NT2/D1 (cell line): ENCODE results near the gene SLCO1C1.

Experiments used
- DNase-seq: peaks from one replicate; pipeline ENCODE4 v3.0.0-alpha.2; 2011; ENCODE audit warnings: low read depth, low spot score
- H3K27me3 ChIP-seq: 2 replicates; pipeline ENCODE4 v1.6.0; 2011; ENCODE audit warnings: mild to moderate bottlenecking; ENCODE audit not compliant: insufficient read length, insufficient read depth
- H3K36me3 ChIP-seq: 2 replicates; pipeline ENCODE4 v1.6.1; 2011; ENCODE audit warnings: mild to moderate bottlenecking, low read length, mixed read lengths; ENCODE audit not compliant: insufficient read depth, insufficient read length
- H3K4me1 ChIP-seq: 2 replicates; pipeline ENCODE4 v1.5.1; 2011; ENCODE audit not compliant: insufficient read depth, insufficient read length
- H3K4me3 ChIP-seq: 2 replicates; pipeline ENCODE4 v1.5.1; 2011; ENCODE audit warnings: low read depth; ENCODE audit not compliant: insufficient read length
- H3K9ac ChIP-seq: 2 replicates; pipeline ENCODE4 v1.6.0; 2011; ENCODE audit warnings: low read depth; ENCODE audit not compliant: insufficient read length
- H3K9me3 ChIP-seq: 2 replicates; pipeline ENCODE4 v1.5.1; 2011; ENCODE audit warnings: mild to moderate bottlenecking, low read length; ENCODE audit not compliant: insufficient read depth
- SUZ12 ChIP-seq: IDR thresholded peaks from 2 replicates; pipeline ENCODE4 v1.6.1; 2011; ENCODE audit not compliant: insufficient read length, insufficient read depth; ENCODE audit errors: extremely low read depth
- YY1 ChIP-seq: IDR thresholded peaks from 2 replicates; pipeline ENCODE4 v1.6.1; 2011; ENCODE audit not compliant: insufficient read length, insufficient read depth
- ZNF274 ChIP-seq: IDR thresholded peaks from 2 replicates; pipeline ENCODE4 v1.6.1; 2011; ENCODE audit warnings: mild to moderate bottlenecking, low read depth, low read length

SLCO1C1 gene

DNA sequence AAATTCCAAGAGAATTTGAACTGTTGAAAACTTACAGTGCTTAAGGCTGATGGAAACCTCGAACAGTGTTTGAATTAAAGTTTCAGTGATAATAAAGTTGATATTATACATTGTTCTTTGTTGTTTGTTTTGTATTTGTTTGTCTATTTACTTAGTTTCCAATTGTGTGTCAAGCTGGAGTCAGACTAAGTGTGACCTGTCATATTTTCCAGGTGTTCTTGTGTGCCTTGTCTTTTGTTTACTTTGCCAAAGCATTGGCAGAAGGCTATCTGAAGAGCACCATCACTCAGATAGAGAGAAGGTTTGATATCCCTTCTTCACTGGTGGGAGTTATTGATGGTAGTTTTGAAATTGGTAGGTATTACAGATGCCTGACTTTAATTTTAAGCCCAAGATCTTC is 6.0 kb downstream of the SLCO1C1 start:
- Histone ChIP-seq H3K4me1 (no peaks in the 10 kb centered on the region), H3K27me3 (no peaks in the 10 kb centered on the region), H3K4me3 (no peak overlapping the region), H3K9ac (no peak overlapping the region), H3K36me3 (no peaks in the 10 kb centered on the region), H3K9me3 (no peaks in the 10 kb centered on the region)
- DNase-seq, result no peak
- no peak for TF ChIP-seq SUZ12
- TF ChIP-seq ZNF274, result no peak
- TF ChIP-seq YY1, result no peak

DNA sequence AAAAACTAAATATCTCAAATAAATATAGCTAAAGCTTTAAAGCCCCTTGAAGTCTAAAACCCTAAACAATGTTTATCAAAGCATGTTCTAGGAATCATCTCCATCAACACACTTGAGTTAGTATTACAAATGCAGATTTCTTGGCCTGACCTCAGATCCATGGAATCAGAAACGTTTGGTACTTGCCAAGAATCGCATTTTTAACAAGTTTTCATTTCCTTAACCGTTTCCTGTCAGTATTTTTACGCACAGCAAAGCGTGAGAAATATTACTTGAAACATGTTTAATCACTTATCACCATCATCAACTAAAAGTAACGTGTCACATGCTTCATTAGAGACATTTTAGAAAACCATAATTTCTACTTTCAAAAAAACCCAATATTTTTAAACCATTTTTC is 9.7 kb downstream of the SLCO1C1 start:
- no peaks in the 10 kb centered on the region for H3K36me3 ChIP-seq
- H3K9me3 ChIP-seq, result no peaks in the 10 kb centered on the region
- H3K9ac ChIP-seq, result no peak overlapping the region
- no peaks in the 10 kb centered on the region for H3K27me3 ChIP-seq
- no peaks in the 10 kb centered on the region for H3K4me1 ChIP-seq
- DNase-seq, result no peak
- no peak overlapping the region for H3K4me3 ChIP-seq
- TF ChIP-seq YY1, result no peak
- no peak for TF ChIP-seq ZNF274
- no peak for TF ChIP-seq SUZ12

DNA sequence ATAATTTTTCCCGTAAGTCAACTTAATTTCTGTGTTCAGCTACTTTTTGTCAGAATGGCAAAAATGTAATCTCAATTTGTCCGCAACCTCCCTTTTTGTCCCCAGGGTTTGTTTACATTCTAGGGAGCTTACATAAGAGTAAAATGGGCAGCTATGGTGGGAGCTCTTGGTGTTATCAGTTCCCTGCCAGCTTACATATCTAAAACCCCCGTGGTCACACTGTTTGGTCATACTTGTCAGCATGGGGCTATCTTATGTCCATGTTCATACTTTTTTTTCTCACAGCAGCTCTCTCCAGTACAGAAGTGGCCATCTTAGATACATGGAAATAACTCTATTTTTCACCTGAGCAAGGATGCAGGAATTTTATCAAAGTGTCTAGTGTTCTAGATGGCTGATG is 16.7 kb downstream of the SLCO1C1 start:
- no peaks in the 10 kb centered on the region for H3K9me3 ChIP-seq
- H3K4me1 ChIP-seq, result no peaks in the 10 kb centered on the region
- H3K9ac ChIP-seq, result no peak overlapping the region
- no peak overlapping the region for H3K4me3 ChIP-seq
- H3K27me3 ChIP-seq, result no peaks in the 10 kb centered on the region
- no peak for DNase-seq
- no peak for TF ChIP-seq SUZ12
- no peaks in the 10 kb centered on the region for H3K36me3 ChIP-seq

DNA sequence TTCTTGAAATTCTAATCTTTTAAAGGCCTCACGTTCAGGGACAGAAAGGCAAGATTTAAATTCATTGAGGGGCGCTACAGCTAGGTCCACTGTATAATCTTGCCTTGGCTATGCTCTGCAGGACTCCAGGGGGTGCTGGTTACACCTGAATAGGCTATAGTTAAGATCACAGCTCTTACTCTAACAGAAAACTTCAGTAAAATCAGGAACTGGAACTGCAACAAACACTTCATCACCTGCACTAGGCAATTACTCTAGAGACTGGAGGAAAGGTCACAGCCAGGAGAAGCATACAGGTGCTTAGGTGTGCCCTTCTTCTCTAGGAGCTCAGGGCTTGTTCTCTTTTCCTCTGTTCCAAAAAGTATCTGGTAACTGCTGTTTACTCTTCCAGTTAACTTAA is 20.9 kb downstream of the SLCO1C1 start:
- Histone ChIP-seq H3K36me3 (no peaks in the 10 kb centered on the region), H3K9me3 (no peaks in the 10 kb centered on the region), H3K4me1 (no peaks in the 10 kb centered on the region), H3K27me3 (no peaks in the 10 kb centered on the region), H3K9ac (no peak overlapping the region), H3K4me3 (no peak overlapping the region)
- TF ChIP-seq ZNF274 (no peak), SUZ12 (no peak), YY1 (no peak)
- DNase-seq, result peak; percentile 43

DNA sequence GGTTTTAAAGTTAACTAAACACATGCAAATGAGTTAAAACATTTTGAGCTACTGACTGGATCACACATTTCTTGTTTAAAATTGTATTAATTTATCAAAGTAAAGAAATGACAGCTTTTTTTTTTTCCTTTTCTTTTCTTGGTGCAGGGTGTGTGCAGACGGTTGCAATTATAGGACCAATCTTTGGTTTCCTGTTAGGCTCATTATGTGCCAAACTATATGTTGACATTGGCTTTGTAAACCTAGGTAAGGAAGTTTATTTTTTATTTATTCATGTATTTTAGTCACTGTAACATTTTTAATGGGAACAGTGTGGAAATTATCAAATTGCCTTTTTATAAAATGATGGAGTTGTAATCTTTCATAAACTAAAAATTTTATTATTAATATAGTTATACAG is 21.9 kb downstream of the SLCO1C1 start:
- Histone ChIP-seq H3K4me1 (no peaks in the 10 kb centered on the region), H3K4me3 (no peak overlapping the region), H3K9ac (no peak overlapping the region), H3K27me3 (no peaks in the 10 kb centered on the region), H3K36me3 (no peaks in the 10 kb centered on the region), H3K9me3 (no peaks in the 10 kb centered on the region)
- TF ChIP-seq YY1 (no peak), SUZ12 (no peak), ZNF274 (no peak)
- DNase-seq, result no peak

DNA sequence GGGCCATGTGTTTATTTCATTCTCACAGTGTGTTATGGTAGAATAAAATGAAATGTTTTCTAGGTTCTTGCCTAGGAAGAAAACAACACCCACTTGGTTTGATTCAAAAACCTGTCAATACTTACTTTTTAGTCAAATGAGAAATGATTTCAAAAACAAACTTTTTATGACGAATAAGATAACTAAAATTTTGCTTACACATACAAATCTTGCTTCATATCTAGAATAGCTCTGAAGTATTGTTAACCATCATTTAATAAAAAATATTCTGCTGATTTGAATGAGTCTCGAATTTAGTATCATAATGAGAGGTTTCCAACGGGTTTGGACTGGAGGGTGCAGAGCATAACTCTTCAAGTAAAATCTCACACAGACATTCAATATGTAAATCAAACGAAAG is 23.2 kb downstream of the SLCO1C1 start:
- DNase-seq, result no peak
- Histone ChIP-seq H3K4me1 (no peaks in the 10 kb centered on the region), H3K9ac (no peak overlapping the region), H3K36me3 (no peaks in the 10 kb centered on the region), H3K27me3 (no peaks in the 10 kb centered on the region), H3K9me3 (no peaks in the 10 kb centered on the region), H3K4me3 (no peak overlapping the region)
- TF ChIP-seq YY1 (no peak), ZNF274 (no peak), SUZ12 (no peak)

DNA sequence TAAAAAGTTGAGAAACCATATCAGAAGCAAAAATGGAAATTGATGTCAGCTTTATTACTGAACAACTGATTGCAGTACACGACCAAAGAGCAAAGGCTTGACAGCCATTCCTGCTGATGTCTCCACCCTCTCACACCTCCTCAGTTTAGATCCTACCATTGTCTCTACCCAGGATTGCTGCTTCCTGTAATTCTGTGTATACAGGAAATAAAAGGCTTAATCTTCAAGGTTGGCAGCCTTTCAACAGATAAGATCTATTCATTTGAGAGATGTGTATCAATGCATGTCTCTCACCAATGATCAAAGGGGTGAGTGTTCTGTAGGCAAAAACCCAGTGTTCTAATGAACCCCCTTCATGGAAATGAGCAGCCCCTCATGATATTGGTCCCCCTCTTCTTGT is 27.0 kb downstream of the SLCO1C1 start:
- Histone ChIP-seq H3K27me3 (no peaks in the 10 kb centered on the region), H3K9me3 (no peaks in the 10 kb centered on the region), H3K4me3 (no peak overlapping the region), H3K4me1 (no peaks in the 10 kb centered on the region), H3K9ac (no peak overlapping the region), H3K36me3 (no peaks in the 10 kb centered on the region)
- no peak for DNase-seq
- TF ChIP-seq SUZ12 (no peak), ZNF274 (no peak), YY1 (no peak)

DNA sequence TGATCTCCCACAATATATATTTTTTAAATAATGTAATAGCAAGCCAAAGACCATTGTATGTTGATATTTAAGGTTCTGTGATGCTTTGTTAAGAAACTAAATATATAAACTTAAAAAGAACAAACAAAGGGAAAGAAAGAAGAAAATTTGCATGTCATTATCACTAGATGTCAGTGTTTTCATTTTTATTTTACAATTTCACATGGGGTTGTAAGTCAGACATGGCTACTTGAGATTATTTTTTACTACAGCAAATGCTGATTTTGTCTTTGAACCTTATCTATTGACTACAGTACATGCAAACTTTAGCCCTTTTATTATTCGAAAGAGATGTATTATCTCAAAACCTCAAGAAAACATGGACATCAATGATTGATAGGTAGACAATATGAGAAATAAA is 36.1 kb downstream of the SLCO1C1 start:
- no peaks in the 10 kb centered on the region for H3K9me3 ChIP-seq
- no peak overlapping the region for H3K4me3 ChIP-seq
- H3K27me3 ChIP-seq, result no peaks in the 10 kb centered on the region
- TF ChIP-seq ZNF274, result no peak
- TF ChIP-seq SUZ12, result no peak
- no peak for TF ChIP-seq YY1
- no peak for DNase-seq
- H3K4me1 ChIP-seq, result no peaks in the 10 kb centered on the region
- H3K9ac ChIP-seq, result no peak overlapping the region
- no peaks in the 10 kb centered on the region for H3K36me3 ChIP-seq
